ENCODE measurements around the gene CYP2D6. TPM values are rescaled to one million over a fixed set of nuclear protein-coding genes. Genes with fewer than 3 reads are reported as not detected.

The CYP2D6 gene
- total and polyA plus RNA-seq, 2 of the 13 experiments (the other 11 are each of a cell fraction or from before 2014, with no cell fraction given) = 1.0 to 3.7 TPM

- TF ChIP-seq ZNF609 (CRISPR knock-in tag; IDR thresholded peaks at IDR 0.05; ENCODE audit: borderline replicate concordance) = peak; percentile 64; the same call in 1 of the 2 replicates
- TF ChIP-seq ETV6 (CRISPR knock-in tag; conservative IDR thresholded peaks at IDR 0.05) = no peak; the same call in 1 of the 2 replicates
- no peak for TF ChIP-seq SKI (IDR thresholded peaks at IDR 0.05; ENCODE audit: partially characterized antibody)
- TF ChIP-seq ZNF224 (CRISPR knock-in tag; IDR thresholded peaks at IDR 0.05) = 0 out of 2 replicates have a peak, but pooled peaks have one; percentile 24
- no peak for TF ChIP-seq ZNF512B (CRISPR knock-in tag; IDR thresholded peaks at IDR 0.05; ENCODE audit: borderline replicate concordance)
- peak; percentile 80; the same call in 1 of the 2 replicates for TF ChIP-seq ZNF232 (CRISPR knock-in tag; IDR thresholded peaks at IDR 0.05; ENCODE audit: borderline replicate concordance)
- peak; percentile 78; the same call in 1 of the 2 replicates for TF ChIP-seq KMT2B (CRISPR knock-in tag; IDR thresholded peaks at IDR 0.05)
- no peak for TF ChIP-seq ZBTB1 (CRISPR knock-in tag; IDR thresholded peaks at IDR 0.05; ENCODE audit: borderline replicate concordance)
- TF ChIP-seq RFX1 (IDR thresholded peaks at IDR 0.05) = no peak
- peak; percentile 61; the same call in 1 of the 2 replicates for TF ChIP-seq ZNF614 (CRISPR knock-in tag; IDR thresholded peaks at IDR 0.05; ENCODE audit: borderline replicate concordance)
- no peak for TF ChIP-seq ZBTB46 (CRISPR knock-in tag; IDR thresholded peaks at IDR 0.05; ENCODE audit: borderline replicate concordance)
- no peak for TF ChIP-seq ZNF678 (CRISPR knock-in tag; IDR thresholded peaks at IDR 0.05)
- TF ChIP-seq ZBTB34 (CRISPR knock-in tag; IDR thresholded peaks at IDR 0.05) = 0 out of 2 replicates have a peak, but pooled peaks have one; percentile 61
- TF ChIP-seq POLR2AphosphoS5 (IDR thresholded peaks at IDR 0.05; ENCODE audit: low read depth, low read length) = peak; percentile 93
- peak; percentile 53 for TF ChIP-seq XRCC5 (optimal IDR thresholded peaks at IDR 0.05; ENCODE audit: low read length)
- no peak for TF ChIP-seq NCOA5 (CRISPR knock-in tag; IDR thresholded peaks at IDR 0.05)
- no peak for TF ChIP-seq DDIT3 (CRISPR knock-in tag; IDR thresholded peaks at IDR 0.05)
These were observed 39.8 kb downstream of the CYP2D6 start, which contains the start of gene NDUFA6 (continued) for GRCh38 chr22:42090596-42091454.

Data from HepG2 (cell line).